ENCODE measurements around the gene TGFBR3.

The TGFBR3 gene

DNA sequence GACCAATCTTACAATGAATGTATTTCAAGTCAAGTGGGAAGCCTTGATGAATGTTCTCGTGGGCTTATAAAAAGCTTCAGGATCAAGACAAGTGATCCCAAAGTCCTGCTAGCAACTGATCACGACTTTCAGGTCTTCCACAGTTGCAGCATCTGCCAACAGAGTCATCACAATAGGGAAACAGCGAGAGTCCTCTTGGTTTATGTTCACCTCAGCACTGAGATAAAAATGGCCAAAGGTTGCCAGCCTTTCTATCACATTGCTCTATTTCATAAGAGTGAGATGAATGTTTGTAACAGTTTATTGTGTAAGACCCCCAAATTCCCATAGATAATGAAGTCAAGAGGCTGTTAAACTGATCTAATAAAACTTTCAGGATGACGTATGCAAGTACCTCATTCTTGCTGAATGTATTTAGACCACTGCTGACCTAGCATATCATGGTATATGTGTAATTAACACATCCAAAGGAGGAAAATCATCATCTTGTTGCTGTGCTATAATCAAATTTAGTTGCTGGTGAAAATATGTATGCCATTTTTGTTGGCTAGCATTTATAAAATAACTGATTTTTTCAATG lies 150.6 kb downstream of the TGFBR3 start:
- H3K4me3 ChIP-seq (ENCODE audit: low read depth, low read length): no peak overlapping the region
- DNase-seq: no peak
- H3K36me3 ChIP-seq (replicated peaks): no peaks in the 10 kb centered on the region
- no peaks in the 10 kb centered on the region for H3K27me3 ChIP-seq (replicated peaks)
- in situ Hi-C loops (cut with HindIII; ENCODE audit: low pct_ligation_motif_present, low sequenced_read_pairs): no loop called here
- no peak overlapping the region for H3K27ac ChIP-seq
- TF ChIP-seq, protein P1, sequence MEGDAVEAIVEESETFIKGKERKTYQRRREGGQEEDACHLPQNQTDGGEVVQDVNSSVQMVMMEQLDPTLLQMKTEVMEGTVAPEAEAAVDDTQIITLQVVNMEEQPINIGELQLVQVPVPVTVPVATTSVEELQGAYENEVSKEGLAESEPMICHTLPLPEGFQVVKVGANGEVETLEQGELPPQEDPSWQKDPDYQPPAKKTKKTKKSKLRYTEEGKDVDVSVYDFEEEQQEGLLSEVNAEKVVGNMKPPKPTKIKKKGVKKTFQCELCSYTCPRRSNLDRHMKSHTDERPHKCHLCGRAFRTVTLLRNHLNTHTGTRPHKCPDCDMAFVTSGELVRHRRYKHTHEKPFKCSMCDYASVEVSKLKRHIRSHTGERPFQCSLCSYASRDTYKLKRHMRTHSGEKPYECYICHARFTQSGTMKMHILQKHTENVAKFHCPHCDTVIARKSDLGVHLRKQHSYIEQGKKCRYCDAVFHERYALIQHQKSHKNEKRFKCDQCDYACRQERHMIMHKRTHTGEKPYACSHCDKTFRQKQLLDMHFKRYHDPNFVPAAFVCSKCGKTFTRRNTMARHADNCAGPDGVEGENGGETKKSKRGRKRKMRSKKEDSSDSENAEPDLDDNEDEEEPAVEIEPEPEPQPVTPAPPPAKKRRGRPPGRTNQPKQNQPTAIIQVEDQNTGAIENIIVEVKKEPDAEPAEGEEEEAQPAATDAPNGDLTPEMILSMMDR (IDR thresholded peaks at IDR 0.05; ENCODE audit: low read depth, low read length, missing control alignments): no peak

- H3K36me3 ChIP-seq (replicated peaks): no peaks in the 10 kb centered on the region
- in situ Hi-C loops (cut with HindIII; ENCODE audit: low pct_ligation_motif_present, low sequenced_read_pairs): no loop called here
- H3K27ac ChIP-seq: no peak overlapping the region
- H3K4me3 ChIP-seq (ENCODE audit: low read depth, low read length): no peak overlapping the region
- no peak for DNase-seq
- TF ChIP-seq, protein P1 (IDR thresholded peaks at IDR 0.05; ENCODE audit: low read depth, low read length, missing control alignments): no peak
- H3K27me3 ChIP-seq (replicated peaks): no peaks in the 10 kb centered on the region
These were observed 151.2 kb downstream of the TGFBR3 start for GRCh38 chr1:91734761-91735160.

- no peak for DNase-seq
- Histone ChIP-seq H3K27ac (no peak overlapping the region), H3K36me3 (replicated peaks) (no peaks in the 10 kb centered on the region), H3K27me3 (replicated peaks) (no peaks in the 10 kb centered on the region), H3K4me3 (ENCODE audit: low read depth, low read length) (no peak overlapping the region)
- in situ Hi-C loops (cut with HindIII; ENCODE audit: low pct_ligation_motif_present, low sequenced_read_pairs): no loop called here
- TF ChIP-seq, protein P1 (IDR thresholded peaks at IDR 0.05; ENCODE audit: low read depth, low read length, missing control alignments): no peak
These were observed 152.7 kb downstream of the TGFBR3 start for GRCh38 chr1:91733108-91733710.

- no peaks in the 10 kb centered on the region for H3K27me3 ChIP-seq (replicated peaks)
- in situ Hi-C loops (cut with HindIII; ENCODE audit: low pct_ligation_motif_present, low sequenced_read_pairs): no loop called here
- no peak overlapping the region for H3K4me3 ChIP-seq (ENCODE audit: low read depth, low read length)
- H3K27ac ChIP-seq: peak overlapping the region; percentile 34
- peak; percentile 71 for DNase-seq
- no peaks in the 10 kb centered on the region for H3K36me3 ChIP-seq (replicated peaks)
- TF ChIP-seq, protein P1 (IDR thresholded peaks at IDR 0.05; ENCODE audit: low read depth, low read length, missing control alignments): no peak
These were observed 153.5 kb downstream of the TGFBR3 start for GRCh38 chr1:91732291-91733107.

- TF ChIP-seq, protein P1 (IDR thresholded peaks at IDR 0.05; ENCODE audit: low read depth, low read length, missing control alignments): no peak
- no peaks in the 10 kb centered on the region for H3K27me3 ChIP-seq (replicated peaks)
- no peak overlapping the region for H3K4me3 ChIP-seq (ENCODE audit: low read depth, low read length)
- no peak for DNase-seq
- in situ Hi-C loops (cut with HindIII; ENCODE audit: low pct_ligation_motif_present, low sequenced_read_pairs): no loop called here
- no peak overlapping the region for H3K27ac ChIP-seq
- no peaks in the 10 kb centered on the region for H3K36me3 ChIP-seq (replicated peaks)
These were observed 154.1 kb downstream of the TGFBR3 start for GRCh38 chr1:91731815-91732214.
